ENCODE measurements around the gene SMTNL2. TPM values are rescaled to one million over a fixed set of nuclear protein-coding genes. Genes with fewer than 3 reads are reported as not detected.

The SMTNL2 gene
- total RNA-seq, 4 donors from 2014 or later, result 3.0 to 7.2 (median 4.7) TPM

DNA sequence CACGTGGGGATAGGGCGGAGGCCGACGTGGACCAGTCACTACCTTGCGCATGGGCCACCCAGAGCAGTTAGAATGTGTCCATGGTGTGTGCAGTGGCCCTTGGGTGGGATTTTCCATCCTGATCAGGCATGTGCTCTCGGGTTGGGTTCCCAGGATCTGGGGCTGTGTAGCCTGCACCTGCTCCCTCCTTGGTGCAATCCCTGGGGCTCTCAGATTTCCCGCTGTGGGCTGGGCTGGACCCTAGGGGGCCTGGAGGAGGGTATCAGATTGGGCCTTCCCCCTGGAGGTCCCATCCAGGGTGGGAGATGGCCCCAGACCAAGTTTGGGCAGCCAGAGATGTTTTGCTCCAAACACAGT is 1.3 kb downstream of the SMTNL2 start:
- no peak for TF ChIP-seq POLR2AphosphoS5 (IDR thresholded peaks at IDR 0.05)
- TF ChIP-seq, protein P1, sequence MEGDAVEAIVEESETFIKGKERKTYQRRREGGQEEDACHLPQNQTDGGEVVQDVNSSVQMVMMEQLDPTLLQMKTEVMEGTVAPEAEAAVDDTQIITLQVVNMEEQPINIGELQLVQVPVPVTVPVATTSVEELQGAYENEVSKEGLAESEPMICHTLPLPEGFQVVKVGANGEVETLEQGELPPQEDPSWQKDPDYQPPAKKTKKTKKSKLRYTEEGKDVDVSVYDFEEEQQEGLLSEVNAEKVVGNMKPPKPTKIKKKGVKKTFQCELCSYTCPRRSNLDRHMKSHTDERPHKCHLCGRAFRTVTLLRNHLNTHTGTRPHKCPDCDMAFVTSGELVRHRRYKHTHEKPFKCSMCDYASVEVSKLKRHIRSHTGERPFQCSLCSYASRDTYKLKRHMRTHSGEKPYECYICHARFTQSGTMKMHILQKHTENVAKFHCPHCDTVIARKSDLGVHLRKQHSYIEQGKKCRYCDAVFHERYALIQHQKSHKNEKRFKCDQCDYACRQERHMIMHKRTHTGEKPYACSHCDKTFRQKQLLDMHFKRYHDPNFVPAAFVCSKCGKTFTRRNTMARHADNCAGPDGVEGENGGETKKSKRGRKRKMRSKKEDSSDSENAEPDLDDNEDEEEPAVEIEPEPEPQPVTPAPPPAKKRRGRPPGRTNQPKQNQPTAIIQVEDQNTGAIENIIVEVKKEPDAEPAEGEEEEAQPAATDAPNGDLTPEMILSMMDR (IDR thresholded peaks at IDR 0.05), result no peak
- no peaks in the 10 kb centered on the region for H3K9me3 ChIP-seq
- H3K4me1 ChIP-seq, result peaks cover 28 to 42% (median 34%) of the 10 kb centered on the region in 4 donors
- H3K27ac ChIP-seq (replicated peaks in 1 of 4), result peak overlapping the region; percentile 74 to 84 (median 79)
- DNase-seq (ENCODE audit: extremely low spot score), result no peak
- peak overlapping the region; percentile 63 to 68 (median 66) for H3K4me3 ChIP-seq
- peaks cover 0 to 41% (median 9%) of the 10 kb centered on the region in 4 donors for H3K27me3 ChIP-seq
- no peaks in the 10 kb centered on the region for H3K36me3 ChIP-seq
- intact Hi-C loops (cut with DNase I), result loop anchor here (5.0 kb wide), 1 partner anchor 37 kb away; no protein-coding TSS in a partner anchor
- WGBS, result 77% methylated on average over 6 of the region's 7 CpGs

DNA sequence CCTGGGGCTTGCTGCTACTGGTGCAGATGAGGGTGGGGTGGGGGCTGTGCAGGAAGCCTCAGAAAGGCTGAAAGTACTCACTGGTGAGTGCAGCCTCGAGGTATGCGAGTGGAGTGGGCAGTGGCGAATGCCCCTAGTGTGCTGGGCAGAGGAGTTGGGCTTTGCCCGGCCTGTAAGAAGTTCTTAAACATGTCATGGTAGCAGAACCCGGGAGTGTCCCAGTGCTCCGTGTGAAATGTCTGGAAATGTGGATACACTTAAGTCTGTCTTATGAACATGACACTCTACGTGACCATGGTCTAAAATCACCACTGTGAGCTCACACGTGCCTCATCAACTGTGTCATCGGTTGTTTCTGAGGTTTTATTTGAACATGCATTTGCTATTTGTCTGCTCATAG is 1.7 kb downstream of the SMTNL2 start:
- TF ChIP-seq POLR2A (IDR thresholded peaks at IDR 0.05; ENCODE audit: low read depth) (no peak), EP300 (IDR thresholded peaks at IDR 0.05) (no peak), POLR2AphosphoS5 (IDR thresholded peaks at IDR 0.05) (no peak)
- TF ChIP-seq, protein P1 (IDR thresholded peaks at IDR 0.05), result no peak
- peak overlapping the region; percentile 74 to 84 (median 79) for H3K27ac ChIP-seq (replicated peaks in 1 of 4)
- 77% methylated on average over 9 of the region's 9 CpGs for WGBS

DNA sequence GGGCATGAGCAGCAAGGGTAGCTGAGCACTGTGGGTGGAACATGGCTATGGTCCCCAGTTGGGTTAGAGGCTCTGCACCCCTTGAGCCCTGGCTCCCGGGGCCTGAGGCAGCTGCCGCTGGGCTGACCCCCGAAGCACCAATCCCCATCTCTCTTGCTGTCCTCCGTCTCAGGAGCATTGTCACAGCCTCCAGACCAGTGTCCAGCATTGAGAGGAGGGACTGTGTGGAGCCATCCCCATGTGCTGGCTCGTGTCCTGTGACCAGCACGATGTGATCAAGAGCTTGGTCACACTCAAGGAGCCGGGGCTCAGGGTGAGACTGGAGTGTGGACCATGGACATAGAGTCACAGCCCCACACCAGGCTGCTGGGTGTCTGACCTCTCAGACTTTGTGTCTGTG is 2.9 kb downstream of the SMTNL2 start:
- peak overlapping the region; percentile 31 to 80 (median 74) for H3K27ac ChIP-seq (replicated peaks in 1 of 4)
- WGBS, result 92% methylated on average over 6 of the region's 7 CpGs

More for the DNA sequence above, 1.7 kb downstream of the SMTNL2 start:
- Histone ChIP-seq H3K36me3 (no peaks in the 10 kb centered on the region), H3K4me1 (peaks cover 28 to 46% (median 37%) of the 10 kb centered on the region in 4 donors), H3K27me3 (peaks cover 0 to 41% (median 9%) of the 10 kb centered on the region in 4 donors), H3K9me3 (no peaks in the 10 kb centered on the region), H3K4me3 (peak overlapping the region in 3 of 4 donors; percentile 63 to 68 (median 68))
- intact Hi-C loops (cut with DNase I), result loop anchor here (5.0 kb wide), 1 partner anchor 36 kb away; no protein-coding TSS in a partner anchor
- DNase-seq (ENCODE audit: extremely low spot score), result no peak

DNA sequence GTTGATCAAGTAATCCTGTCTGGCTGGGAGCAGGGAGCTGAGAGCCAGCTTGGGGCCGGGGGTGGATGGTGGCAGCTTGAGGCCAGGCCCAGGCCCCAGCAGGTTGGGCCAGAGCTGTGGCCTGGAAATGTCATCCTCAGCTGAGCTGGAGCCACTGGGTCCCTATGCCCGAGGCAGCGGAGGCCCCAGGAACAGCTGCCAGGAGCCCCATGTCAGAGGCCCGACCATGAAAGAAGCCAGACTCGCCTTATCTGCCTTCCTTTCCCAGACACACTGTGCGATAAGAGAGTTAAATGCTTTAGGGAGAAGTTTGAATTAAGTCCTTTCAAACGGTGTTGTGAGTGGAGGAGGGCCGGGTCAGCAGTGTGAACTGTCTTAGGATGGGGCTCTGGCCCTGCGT is 3.5 kb downstream of the SMTNL2 start:
- Histone ChIP-seq H3K36me3 (no peaks in the 10 kb centered on the region), H3K27ac (replicated peaks in 1 of 4) (peak overlapping the region; percentile 31 to 80 (median 74)), H3K9me3 (no peaks in the 10 kb centered on the region), H3K4me1 (peaks cover 28 to 54% (median 45%) of the 10 kb centered on the region in 4 donors), H3K4me3 (peak overlapping the region in 1 of 4 donors; percentile 5), H3K27me3 (peaks cover 0 to 29% (median 9%) of the 10 kb centered on the region in 4 donors)
- 65% methylated on average over 9 of the region's 9 CpGs for WGBS
- TF ChIP-seq POLR2A (IDR thresholded peaks at IDR 0.05; ENCODE audit: low read depth) (no peak), POLR2AphosphoS5 (IDR thresholded peaks at IDR 0.05) (no peak), EP300 (IDR thresholded peaks at IDR 0.05) (no peak)
- TF ChIP-seq, protein P1 (IDR thresholded peaks at IDR 0.05), result no peak
- intact Hi-C loops (cut with DNase I), result loop anchor here (5.0 kb wide), 1 partner anchor 34 kb away; no protein-coding TSS in a partner anchor
- no peak for DNase-seq (ENCODE audit: extremely low spot score)

More for the DNA sequence above, 2.9 kb downstream of the SMTNL2 start:
- peaks cover 28 to 56% (median 47%) of the 10 kb centered on the region in 4 donors for H3K4me1 ChIP-seq
- intact Hi-C loops (cut with DNase I), result loop anchor here (5.0 kb wide), 1 partner anchor 35 kb away; no protein-coding TSS in a partner anchor
- no peak for TF ChIP-seq EP300 (IDR thresholded peaks at IDR 0.05)
- TF ChIP-seq, protein P1 (IDR thresholded peaks at IDR 0.05), result no peak
- no peak for TF ChIP-seq POLR2A (IDR thresholded peaks at IDR 0.05; ENCODE audit: low read depth)
- TF ChIP-seq POLR2AphosphoS5 (IDR thresholded peaks at IDR 0.05), result no peak
- DNase-seq (ENCODE audit: extremely low spot score), result no peak
- no peaks in the 10 kb centered on the region for H3K9me3 ChIP-seq
- H3K4me3 ChIP-seq, result no peak overlapping the region
- H3K36me3 ChIP-seq, result no peaks in the 10 kb centered on the region
- peaks cover 0 to 35% (median 9%) of the 10 kb centered on the region in 4 donors for H3K27me3 ChIP-seq
